CD14-positive monocyte (primary cell): Measurements from ENCODE around the gene RAD51D. TPM values are rescaled to one million over a fixed set of nuclear protein-coding genes. Genes with fewer than 3 reads are reported as not detected.

ENCODE experiments used
- DNase-seq, 3 donors: peaks; one replicate each; pipeline ENCODE4 v3.0.0-alpha.2; 2011 to 2022
- H2AFZ ChIP-seq: 2 replicates; pipeline ENCODE4 v1.6.0; 2012; ENCODE audit warnings: mild to moderate bottlenecking, low read depth, low read length, inconsistent platforms; ENCODE audit not compliant: insufficient read depth, poor library complexity, severe bottlenecking
- H3K27ac ChIP-seq, 2 donors: 1 replicate in 1 of 2; 2 replicates in 1 of 2; pipeline ENCODE4 v1.5.1; 2012 to 2013; ENCODE audit warnings: low read length in 2 of 2, control low read depth in 1 of 2, inconsistent platforms in 1 of 2, low read depth in 1 of 2, mild to moderate bottlenecking in 1 of 2
- H3K27me3 ChIP-seq, 2 donors: one replicate each; pipeline versions ENCODE4 v1.6.0 to v1.6.1; 2011 to 2013; ENCODE audit warnings: low read length in 2 of 2; ENCODE audit not compliant: control insufficient read depth in 2 of 2, insufficient read depth in 2 of 2
- H3K36me3 ChIP-seq, 2 donors: replicated peaks in 1 of 2; 1 replicate in 1 of 2; 2 replicates in 1 of 2; pipeline versions ENCODE4 v1.5.1 to v1.6.1; 2012 to 2013; ENCODE audit warnings: low read length in 2 of 2, control low read depth in 1 of 2, inconsistent platforms in 1 of 2, mild to moderate bottlenecking in 1 of 2; ENCODE audit not compliant: insufficient read depth in 2 of 2, control insufficient read depth in 1 of 2
- H3K4me1 ChIP-seq, 2 donors: 1 replicate in 1 of 2; 2 replicates in 1 of 2; pipeline versions ENCODE4 v1.5.1 to v1.6.1; 2012 to 2013; ENCODE audit warnings: low read length in 2 of 2, control low read depth in 1 of 2, inconsistent platforms in 1 of 2, mild to moderate bottlenecking in 1 of 2, moderate library complexity in 1 of 2; ENCODE audit not compliant: insufficient read depth in 2 of 2, control insufficient read depth in 1 of 2
- H3K4me2 ChIP-seq: replicated peaks from 2 replicates; pipeline ENCODE3; 2012; ENCODE audit warnings: low read length, moderate library complexity, mild to moderate bottlenecking; ENCODE audit not compliant: poor library complexity, severe bottlenecking; ENCODE audit errors: extremely low read depth
- H3K4me3 ChIP-seq, 3 experiments: fragments of 200-600 bp in 1 of 3; sonication (generic) in 1 of 3; replicated peaks in 1 of 3; 1 replicate in 2 of 3; 2 replicates in 1 of 3; pipeline ENCODE4 v1.5.1; 2011 to 2013; ENCODE audit warnings: low read length in 3 of 3, mild to moderate bottlenecking in 3 of 3, control low read depth in 2 of 3, low read depth in 2 of 3, inconsistent platforms in 1 of 3, moderate library complexity in 1 of 3
- H3K79me2 ChIP-seq: 2 replicates; pipeline ENCODE4 v1.6.0; 2012; ENCODE audit warnings: mild to moderate bottlenecking, control low read depth, inconsistent platforms, low read length, moderate library complexity; ENCODE audit not compliant: insufficient read depth
- H3K9ac ChIP-seq: 2 replicates; pipeline ENCODE4 v1.6.0; 2017; ENCODE audit warnings: low read length, mild to moderate bottlenecking; ENCODE audit not compliant: insufficient read depth, poor library complexity, severe bottlenecking
- H3K9me3 ChIP-seq, 2 donors: replicated peaks in 1 of 2; 1 replicate in 1 of 2; 2 replicates in 1 of 2; pipeline versions ENCODE4 v1.5.1 to v1.6.1; 2012 to 2013; ENCODE audit warnings: low read length in 2 of 2, control low read depth in 1 of 2; ENCODE audit not compliant: control insufficient read depth in 1 of 2, insufficient read depth in 1 of 2
- H4K20me1 ChIP-seq: 2 replicates; pipeline ENCODE4 v1.6.0; 2012; ENCODE audit warnings: mild to moderate bottlenecking, low read length, control low read depth, moderate library complexity; ENCODE audit not compliant: insufficient read depth
- H3K27ac Mint-ChIP-seq, 7 donors: one replicate each; pipeline ENCODE4 v1.8.0; 2020; ENCODE audit warnings: mild to moderate bottlenecking in 7 of 7, mixed read lengths in 7 of 7, moderate library complexity in 6 of 7, inconsistent platforms in 2 of 7
- H3K27me3 Mint-ChIP-seq, 3 donors: one replicate each; pipeline ENCODE4 v1.8.0; 2021 to 2022; ENCODE audit warnings: low read depth in 3 of 3, mild to moderate bottlenecking in 3 of 3, mixed read lengths in 3 of 3, moderate library complexity in 3 of 3, inconsistent platforms in 1 of 3
- H3K36me3 Mint-ChIP-seq, 2 donors: one replicate each; pipeline ENCODE4 v1.8.0; 2020; ENCODE audit warnings: mixed read lengths in 2 of 2, inconsistent platforms in 1 of 2, mild to moderate bottlenecking in 1 of 2
- H3K4me1 Mint-ChIP-seq: one replicate; pipeline ENCODE4 v1.8.0; 2020; ENCODE audit warnings: mild to moderate bottlenecking, mixed read lengths
- H3K4me3 Mint-ChIP-seq, 2 donors: one replicate each; pipeline ENCODE4 v1.8.0; 2020; ENCODE audit warnings: mild to moderate bottlenecking in 2 of 2, mixed read lengths in 2 of 2, moderate library complexity in 1 of 2
- H3K9me3 Mint-ChIP-seq, 7 donors: one replicate each; pipeline ENCODE4 v1.8.0; 2020 to 2022; ENCODE audit warnings: mixed read lengths in 7 of 7, mild to moderate bottlenecking in 6 of 7, moderate library complexity in 6 of 7, inconsistent platforms in 2 of 7
- CTCF ChIP-seq: fragments of 200-600 bp; IDR thresholded peaks from one replicate; pipeline ENCODE4 v1.8.0; 2022; ENCODE audit warnings: antibody characterized with exemption, mild to moderate bottlenecking
- WGBS: methylation state at CpG from one replicate; pipeline ENCODE4 v1.1.5; 2013; ENCODE audit warnings: missing lambda C conversion rate; ENCODE audit not compliant: insufficient coverage; 5-methylcytosine and 5-hydroxymethylcytosine counted together
- intact Hi-C, 2 donors: fragments of 100-400 bp; cut with micrococcal nuclease; formaldehyde crosslinking; loops; one replicate each; pipeline versions ENCODE4 v1.15.0 to v1.15.1; 2023
- polyA plus RNA-seq, 3 donors: library from polyadenylated mRNA; depleted of rRNA in 1 of 3; unstranded in 2 of 3; stranded (reverse) in 1 of 3; fragments of 300-500 nt in 2 of 3; fragments of >200 nt in 1 of 3; fragmentation: Illumina TruSeq in 2 of 3; gene quantifications; 1 replicate in 2 of 3; 2 replicates in 1 of 3; pipeline ENCODE4 v1.2.3, GENCODE V29; 2012 to 2021

Gene RAD51D
- polyA plus RNA-seq, 3 donors: 4.4 to 6.9 (median 5.8) TPM

GRCh38 chr17:35084987-35085386 is 34.7 kb downstream of the RAD51D start:
- H2AFZ ChIP-seq: no peak overlapping the region
- peaks cover 27% of the 10 kb centered on the region for H4K20me1 ChIP-seq
- H3K27ac Mint-ChIP-seq: no peak overlapping the region
- no CpG with 5 or more reads among the region's 2 CpGs for WGBS
- intact Hi-C loops: loop anchor here (5.0 kb wide), 3 partner anchors 33 to 103 kb away; partner anchors contain the start of gene LIG3 (in 1 of the 2)
- no peak for DNase-seq
- no peak overlapping the region for H3K9ac ChIP-seq
- H3K9me3 Mint-ChIP-seq: no peaks in the 10 kb centered on the region
- no peak overlapping the region for H3K4me2 ChIP-seq
- H3K4me3 ChIP-seq: no peak overlapping the region
- no peaks in the 10 kb centered on the region for H3K27me3 ChIP-seq
- peaks cover 25 to 31% of the 10 kb centered on the region in 2 donors for H3K4me1 ChIP-seq
- peaks cover 85% of the 10 kb centered on the region for H3K79me2 ChIP-seq
- no peak overlapping the region for H3K4me3 Mint-ChIP-seq
- H3K27me3 Mint-ChIP-seq: peaks cover 0 to 2% (median 0%) of the 10 kb centered on the region in 3 donors
- peaks cover 43% of the 10 kb centered on the region for H3K4me1 Mint-ChIP-seq
- H3K36me3 Mint-ChIP-seq: peaks cover 0 to 12% of the 10 kb centered on the region in 2 donors
- TF ChIP-seq CTCF: no peak
- no peak overlapping the region for H3K27ac ChIP-seq
- no peaks in the 10 kb centered on the region for H3K36me3 ChIP-seq
- H3K9me3 ChIP-seq: no peaks in the 10 kb centered on the region

DNA sequence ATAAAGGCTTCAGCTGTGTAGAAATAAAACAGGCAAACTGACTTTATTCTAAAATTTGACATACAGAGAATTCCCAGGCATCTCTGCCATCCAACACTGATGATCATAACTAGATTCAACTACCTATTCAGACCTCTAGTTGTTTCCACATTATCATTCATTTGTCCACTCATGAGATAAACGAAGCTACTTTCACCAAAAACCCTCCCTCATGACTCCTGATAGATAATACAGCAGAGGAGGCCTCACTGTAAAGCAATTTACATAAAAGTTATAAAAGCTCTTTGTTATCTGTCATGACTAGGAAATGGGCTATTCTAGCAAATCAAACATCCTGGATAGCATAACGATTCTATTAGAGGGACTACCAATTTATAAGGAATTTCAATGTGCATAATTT is 36.6 kb downstream of the RAD51D start:
- Histone ChIP-seq H3K27ac (no peak overlapping the region), H3K36me3 (no peaks in the 10 kb centered on the region), H3K27me3 (no peaks in the 10 kb centered on the region), H2AFZ (no peak overlapping the region), H3K9me3 (no peaks in the 10 kb centered on the region), H3K9ac (no peak overlapping the region), H3K79me2 (peaks cover 97% of the 10 kb centered on the region), H3K4me2 (no peak overlapping the region), H4K20me1 (peaks cover 39% of the 10 kb centered on the region), H3K4me3 (no peak overlapping the region), H3K4me1 (peaks cover 20% of the 10 kb centered on the region in 2 donors)
- TF ChIP-seq CTCF: no peak
- no peak overlapping the region for H3K4me3 Mint-ChIP-seq
- WGBS: no CpG with 5 or more reads among the region's 2 CpGs
- peaks cover 0 to 12% of the 10 kb centered on the region in 2 donors for H3K36me3 Mint-ChIP-seq
- intact Hi-C loops: no loop called here
- peak overlapping the region in 1 of 7 donors; percentile 35 for H3K27ac Mint-ChIP-seq
- peaks cover 43% of the 10 kb centered on the region for H3K4me1 Mint-ChIP-seq
- DNase-seq: no peak
- H3K9me3 Mint-ChIP-seq: no peaks in the 10 kb centered on the region
- peaks cover 0 to 2% (median 0%) of the 10 kb centered on the region in 3 donors for H3K27me3 Mint-ChIP-seq
